Body of pancreas (tissue), 4 donors: Measurements from ENCODE around the gene PHF21B. TPM values are rescaled to one million over a fixed set of nuclear protein-coding genes. Genes with fewer than 3 reads are reported as not detected.

Source experiments
- ATAC-seq: fragments of 150-250 bp; one replicate; pipeline ENCODE4 v1.9.1; 2016
- DNase-seq, 4 donors: peaks; one replicate each; pipeline ENCODE4 v3.0.0-alpha.2; 2019
- H3K27ac ChIP-seq, 4 donors: fragments of 200-600 bp; sonication (generic); 1 replicate in 3 of 4; 2 replicates in 1 of 4; pipeline versions ENCODE4 v1.5.1 to v1.6.1; 2016 to 2019; ENCODE audit warnings: mild to moderate bottlenecking in 1 of 4, mixed read lengths in 1 of 4, moderate library complexity in 1 of 4
- H3K27me3 ChIP-seq, 2 donors: fragments of 200-600 bp; sonication (generic); one replicate each; pipeline ENCODE4 v1.6.0; 2016; ENCODE audit warnings: mild to moderate bottlenecking in 1 of 2
- H3K36me3 ChIP-seq, 2 donors: fragments of 200-600 bp; sonication (generic); replicated peaks in 1 of 2; 2 replicates each; pipeline ENCODE4 v1.5.1; 2016; ENCODE audit warnings: low read depth in 2 of 2; ENCODE audit not compliant: insufficient read depth in 1 of 2
- H3K4me1 ChIP-seq: fragments of 200-600 bp; sonication (generic); one replicate; pipeline ENCODE4 v1.6.0; 2016
- H3K4me3 ChIP-seq, 2 donors: fragments of 200-600 bp; sonication (generic); 1 replicate in 1 of 2; 2 replicates in 1 of 2; pipeline ENCODE4 v1.5.1; 2016 to 2019
- H3K9me3 ChIP-seq, 3 donors: fragments of 200-600 bp; sonication (generic); 1 replicate in 2 of 3; 2 replicates in 1 of 3; pipeline ENCODE4 v1.5.1; 2016
- POLR2A ChIP-seq, 3 donors: fragments of 450-650 bp; IDR thresholded peaks; one replicate each; pipeline ENCODE4 v1.6.1; 2016; ENCODE audit warnings: antibody characterized with exemption in 3 of 3, mild to moderate bottlenecking in 2 of 3
- WGBS, 2 donors: methylation state at CpG; one replicate each; pipeline ENCODE4 v1.1.5; 2017; 5-methylcytosine and 5-hydroxymethylcytosine counted together
- intact Hi-C: fragments of 100-400 bp; cut with DNase I; formaldehyde crosslinking; loops from one replicate; pipeline ENCODE4 v1.15.1; 2023
- total RNA-seq, 2 donors: library from RNA; depleted of rRNA; stranded (reverse); fragments of >200 nt; gene quantifications; one replicate each; pipeline ENCODE4 v1.1.0, GENCODE V29; 2016
- TF ChIP-seq, protein P1 (sequence below), 7 experiments: fragments of 450-650 bp in 4 of 7; fragments of 200-600 bp in 3 of 7; sonication (generic) in 3 of 7; IDR thresholded peaks; one replicate each; pipeline ENCODE4 v1.5.1; 2016 to 2019; ENCODE audit warnings: antibody characterized with exemption in 7 of 7

The PHF21B gene
- total RNA-seq, 2 donors from 2014 or later, result under 0.01 TPM; not detected in 1

DNA sequence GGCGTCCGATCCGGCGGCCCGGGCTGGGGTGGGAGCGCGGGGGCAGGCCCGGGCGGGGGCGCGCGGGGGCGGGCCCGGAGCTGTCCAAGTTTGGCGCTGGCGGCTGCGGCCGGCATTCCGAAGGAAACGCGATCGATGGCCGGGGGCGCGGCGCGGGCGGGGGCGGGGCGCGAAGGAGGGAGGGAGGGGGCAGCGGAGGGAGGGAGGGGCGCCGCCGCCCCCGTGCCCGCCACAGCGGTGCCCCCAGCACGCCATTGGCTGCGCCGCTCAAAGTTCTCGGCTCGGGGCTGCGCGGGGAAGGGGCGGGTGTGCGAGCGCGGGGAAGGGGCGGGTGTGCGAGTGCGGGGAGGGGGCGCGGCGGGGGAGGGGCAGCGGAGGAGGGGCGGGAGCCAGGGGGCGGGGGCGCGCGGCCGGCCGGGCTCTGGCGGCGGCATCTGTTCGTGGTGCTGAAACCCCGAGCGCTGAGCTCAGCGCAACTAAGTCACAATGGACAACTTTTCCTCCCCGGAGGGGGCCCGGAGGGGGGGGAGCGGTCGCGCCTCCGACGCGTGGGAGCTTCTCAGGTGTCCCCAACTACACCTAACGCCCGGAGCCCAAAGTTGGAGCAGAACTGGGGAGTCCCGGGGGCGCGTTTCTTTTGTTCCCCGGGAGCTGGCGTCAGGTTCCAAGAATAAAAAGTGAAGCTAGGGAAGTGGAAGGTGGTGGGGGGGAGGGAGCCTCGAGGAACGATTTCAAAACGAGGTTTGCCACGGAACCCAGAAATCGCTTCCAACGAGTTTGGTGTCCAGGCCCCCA is 2.2 kb downstream of the PHF21B start:
- intact Hi-C loops, result no loop called here
- WGBS, 2 donors, result 1 to 2% methylated on average over 13 to 64 of the region's 90 CpGs
- Histone ChIP-seq H3K36me3 (no peaks in the 10 kb centered on the region), H3K4me1 (peaks cover 38% of the 10 kb centered on the region), H3K27me3 (peaks cover 0 to 7% of the 10 kb centered on the region in 2 donors), H3K27ac (no peak overlapping the region), H3K4me3 (no peak overlapping the region), H3K9me3 (no peaks in the 10 kb centered on the region)
- ATAC-seq (peak; percentile 31), DNase-seq (peak in 2 of 4 donors; percentile 27 to 33)
- no peak for TF ChIP-seq POLR2A (IDR thresholded peaks at IDR 0.05)
- TF ChIP-seq, protein P1, sequence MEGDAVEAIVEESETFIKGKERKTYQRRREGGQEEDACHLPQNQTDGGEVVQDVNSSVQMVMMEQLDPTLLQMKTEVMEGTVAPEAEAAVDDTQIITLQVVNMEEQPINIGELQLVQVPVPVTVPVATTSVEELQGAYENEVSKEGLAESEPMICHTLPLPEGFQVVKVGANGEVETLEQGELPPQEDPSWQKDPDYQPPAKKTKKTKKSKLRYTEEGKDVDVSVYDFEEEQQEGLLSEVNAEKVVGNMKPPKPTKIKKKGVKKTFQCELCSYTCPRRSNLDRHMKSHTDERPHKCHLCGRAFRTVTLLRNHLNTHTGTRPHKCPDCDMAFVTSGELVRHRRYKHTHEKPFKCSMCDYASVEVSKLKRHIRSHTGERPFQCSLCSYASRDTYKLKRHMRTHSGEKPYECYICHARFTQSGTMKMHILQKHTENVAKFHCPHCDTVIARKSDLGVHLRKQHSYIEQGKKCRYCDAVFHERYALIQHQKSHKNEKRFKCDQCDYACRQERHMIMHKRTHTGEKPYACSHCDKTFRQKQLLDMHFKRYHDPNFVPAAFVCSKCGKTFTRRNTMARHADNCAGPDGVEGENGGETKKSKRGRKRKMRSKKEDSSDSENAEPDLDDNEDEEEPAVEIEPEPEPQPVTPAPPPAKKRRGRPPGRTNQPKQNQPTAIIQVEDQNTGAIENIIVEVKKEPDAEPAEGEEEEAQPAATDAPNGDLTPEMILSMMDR (IDR thresholded peaks at IDR 0.05), result no peak

DNA sequence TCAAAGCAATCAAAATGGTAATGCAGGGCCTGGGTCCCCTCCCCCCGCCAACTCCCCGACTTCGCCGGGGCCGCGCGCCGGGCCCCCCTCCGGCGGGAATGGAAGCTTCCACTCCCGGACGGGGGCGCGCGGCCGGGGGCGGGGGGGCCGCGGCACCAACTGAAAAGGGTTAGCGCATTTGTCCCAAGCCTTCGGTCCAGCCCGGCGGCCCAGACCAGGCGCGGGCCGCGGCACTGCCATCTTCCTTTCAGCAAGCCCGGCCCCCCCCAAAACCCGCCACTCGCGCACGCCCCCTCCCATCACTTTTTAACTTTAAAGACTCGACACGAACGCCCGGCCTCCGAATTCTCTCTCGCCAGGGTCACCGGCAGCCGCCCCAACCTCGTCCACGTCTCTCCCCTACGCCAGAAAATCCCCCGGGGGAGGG is 2.8 kb downstream of the PHF21B start:
- no peak for ATAC-seq
- no peak for DNase-seq
- intact Hi-C loops, result no loop called here
- no peak for TF ChIP-seq POLR2A (IDR thresholded peaks at IDR 0.05)
- TF ChIP-seq, protein P1 (IDR thresholded peaks at IDR 0.05), result no peak
- peaks cover 38% of the 10 kb centered on the region for H3K4me1 ChIP-seq
- H3K27me3 ChIP-seq, result peaks cover 0 to 7% of the 10 kb centered on the region in 2 donors
- H3K4me3 ChIP-seq, result no peak overlapping the region
- H3K27ac ChIP-seq, result no peak overlapping the region
- 0 to 6% methylated on average over 13 to 29 of the region's 44 CpGs for WGBS, 2 donors
- H3K9me3 ChIP-seq, result no peaks in the 10 kb centered on the region
- H3K36me3 ChIP-seq, result no peaks in the 10 kb centered on the region

DNA sequence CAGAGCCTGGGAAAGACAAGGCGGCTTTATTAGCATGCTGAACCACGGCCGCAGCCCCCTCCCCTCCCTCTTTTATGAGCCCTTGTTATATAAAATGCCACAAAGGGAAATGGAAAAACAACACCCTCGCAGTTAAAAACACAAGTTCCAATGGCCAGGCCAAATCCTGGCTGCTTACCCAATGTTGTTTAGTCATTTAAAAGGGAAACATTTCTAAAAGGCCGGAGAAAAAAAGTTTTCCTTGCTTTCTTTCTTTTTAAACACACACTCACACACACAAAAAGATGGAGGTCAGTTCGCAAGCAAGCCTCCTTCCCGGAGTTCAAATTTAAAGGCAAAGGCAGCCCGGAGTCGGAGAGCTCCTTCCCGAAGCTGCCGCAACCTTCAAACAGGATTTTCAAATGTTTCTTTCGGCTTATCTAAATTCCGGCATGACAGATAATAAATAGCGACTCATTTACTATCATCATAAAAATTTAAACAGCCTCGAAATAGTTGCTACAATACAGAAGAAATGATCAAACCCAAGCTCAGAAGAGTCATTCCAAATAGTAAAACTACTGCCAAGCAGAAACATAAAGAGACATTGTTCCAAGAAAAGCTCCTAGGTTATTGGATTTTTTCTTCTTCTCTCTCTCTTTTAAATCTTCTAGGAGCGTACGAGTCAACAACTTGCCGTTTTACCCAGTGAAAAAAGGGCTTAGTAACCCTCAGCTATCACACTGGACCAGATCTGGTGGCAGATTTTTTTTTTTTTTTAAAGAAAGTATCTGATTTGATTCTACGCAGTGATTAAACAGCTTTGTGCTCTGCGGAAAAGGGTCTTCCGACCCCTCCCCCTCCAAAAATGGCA is 3.5 kb downstream of the PHF21B start:
- 5 to 7% methylated on average over 21 of the region's 21 CpGs for WGBS, 2 donors
- Histone ChIP-seq H3K9me3 (no peaks in the 10 kb centered on the region), H3K27me3 (peaks cover 0 to 7% of the 10 kb centered on the region in 2 donors), H3K4me1 (peaks cover 38% of the 10 kb centered on the region), H3K36me3 (no peaks in the 10 kb centered on the region), H3K4me3 (no peak overlapping the region), H3K27ac (no peak overlapping the region)
- intact Hi-C loops, result no loop called here
- TF ChIP-seq, protein P1 (IDR thresholded peaks at IDR 0.05), result no peak
- TF ChIP-seq POLR2A (IDR thresholded peaks at IDR 0.05), result no peak
- ATAC-seq, result no peak
- no peak for DNase-seq

DNA sequence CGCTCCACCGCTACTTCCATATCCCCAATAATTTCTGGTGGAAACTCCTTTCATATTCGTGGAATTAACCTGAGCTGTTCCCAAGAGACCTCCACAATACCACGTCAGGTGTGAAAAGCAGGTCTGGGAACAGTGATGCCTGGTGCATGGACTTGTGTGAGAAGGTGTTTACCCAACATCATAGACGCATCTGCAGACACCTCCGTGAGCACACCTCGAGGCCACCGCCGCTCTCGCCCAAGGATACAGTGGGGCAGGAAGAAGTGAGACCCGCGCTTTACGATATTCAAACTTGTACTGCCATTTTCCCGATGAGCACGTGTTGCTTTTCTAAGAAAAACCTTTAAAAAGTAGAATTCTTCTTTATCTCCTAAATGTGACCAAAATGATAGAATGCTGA is 8.2 kb downstream of the PHF21B start:
- Histone ChIP-seq H3K4me1 (peaks cover 6% of the 10 kb centered on the region), H3K27ac (no peak overlapping the region), H3K9me3 (no peaks in the 10 kb centered on the region), H3K36me3 (no peaks in the 10 kb centered on the region), H3K4me3 (no peak overlapping the region), H3K27me3 (no peaks in the 10 kb centered on the region)
- DNase-seq, result no peak
- no peak for TF ChIP-seq POLR2A (IDR thresholded peaks at IDR 0.05)
- TF ChIP-seq, protein P1 (IDR thresholded peaks at IDR 0.05), result no peak
- intact Hi-C loops, result no loop called here
- ATAC-seq, result no peak
- 77% methylated on average over 15 of the region's 15 CpGs for WGBS, 2 donors
